Myocyte (in vitro differentiated cells): Measurements from ENCODE around the gene PHAF1. TPM values are rescaled to one million over a fixed set of nuclear protein-coding genes. Genes with fewer than 3 reads are reported as not detected.

ENCODE experiments used
- DNase-seq: peaks from one replicate; pipeline ENCODE4 v3.0.0-alpha.2; 2012; ENCODE audit warnings: low read depth
- total RNA-seq: library from RNA; depleted of rRNA; stranded (reverse); fragments of >200 nt; gene quantifications from 2 replicates; pipeline ENCODE4 v1.2.3, GENCODE V29; 2014

PHAF1 gene
- total RNA-seq, 1 donor from 2014 or later = 30.7 TPM

- no peak for DNase-seq
Observed at GRCh38 chr16:67192781-67193361, 83.1 kb downstream of the PHAF1 start.

DNA sequence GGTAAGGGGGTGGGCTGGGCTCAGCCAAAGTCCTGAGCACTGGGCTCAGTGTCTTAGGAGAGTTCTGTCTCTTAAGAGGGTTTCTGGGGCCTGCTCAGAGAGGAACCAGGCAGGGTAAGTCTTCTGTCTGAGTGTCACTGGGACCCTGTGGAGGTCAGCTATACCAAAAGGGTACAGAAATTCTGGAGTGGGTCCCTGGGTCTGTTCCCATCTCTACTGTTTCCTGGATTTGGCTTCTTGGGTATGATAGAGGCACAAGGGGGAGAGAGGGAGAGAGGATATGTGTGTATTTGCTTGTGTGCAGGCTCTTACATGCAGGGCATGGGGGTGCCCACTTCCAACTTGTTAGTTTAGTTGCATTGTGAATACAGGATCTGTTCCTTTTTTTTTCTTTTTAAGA is 83.8 kb downstream of the PHAF1 start:
- DNase-seq = no peak

- no peak for DNase-seq
Observed at GRCh38 chr16:67194260-67194659, 84.5 kb downstream of the PHAF1 start.

DNA sequence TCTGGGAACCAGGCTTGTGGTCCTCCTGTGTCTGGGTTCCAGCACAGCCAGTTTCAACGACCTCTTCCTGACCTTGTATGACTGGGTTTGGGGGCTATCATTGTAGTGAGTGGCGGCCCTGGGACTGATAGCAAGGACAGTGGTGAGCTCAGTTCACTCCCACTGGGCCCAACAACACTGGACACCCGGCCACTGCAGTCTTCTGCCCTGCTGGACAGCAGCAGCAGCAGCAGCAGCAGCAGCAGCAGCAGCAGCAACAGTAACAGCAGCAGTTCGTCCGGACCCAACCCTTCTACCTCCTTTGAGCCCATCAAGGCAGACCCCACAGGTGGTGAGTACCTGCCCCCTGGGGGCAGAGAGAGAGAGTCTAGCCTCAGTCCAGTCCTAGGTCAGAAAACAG is 85.9 kb downstream of the PHAF1 start:
- no peak for DNase-seq

DNA sequence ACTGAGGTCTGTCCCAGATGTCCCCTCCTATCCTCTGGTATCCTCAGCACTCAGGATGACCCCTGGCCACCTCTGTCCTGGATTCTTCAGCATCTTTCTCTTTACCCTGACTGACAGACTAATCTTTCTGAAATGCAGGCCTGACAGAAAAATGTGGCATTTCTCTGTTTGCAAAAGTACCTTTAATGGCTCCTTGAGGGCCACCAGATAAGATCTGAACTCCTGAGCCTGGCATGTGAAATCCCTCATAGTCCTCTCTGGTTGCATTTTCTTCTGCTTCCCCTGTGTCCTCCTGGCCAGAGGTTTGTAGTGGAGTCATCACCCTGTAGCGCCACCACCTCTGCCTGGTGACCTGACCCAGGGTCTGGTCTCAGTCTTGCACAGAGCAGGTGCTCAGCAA is 87.1 kb downstream of the PHAF1 start:
- no peak for DNase-seq

DNA sequence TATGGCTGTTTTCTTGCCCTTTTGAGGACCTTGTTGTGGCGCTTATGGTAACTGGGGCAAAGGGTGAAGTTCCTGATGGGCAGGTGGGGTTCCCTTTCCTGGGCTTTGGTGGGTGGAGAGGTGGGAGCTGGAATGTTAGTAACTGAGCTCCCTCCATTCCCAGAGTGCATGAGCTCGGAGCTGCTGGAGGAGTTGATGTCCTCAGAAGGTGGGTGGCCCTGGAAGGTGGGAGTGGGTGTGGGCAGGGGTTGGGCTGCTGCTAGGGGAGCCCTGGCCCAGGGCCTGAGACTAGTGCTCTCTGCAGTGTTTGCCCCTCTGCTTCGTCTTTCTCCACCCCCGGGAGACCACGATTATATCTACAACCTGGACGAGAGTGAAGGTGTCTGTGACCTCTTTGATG is 88.0 kb downstream of the PHAF1 start:
- DNase-seq = no peak

Other genes starting within 250 kb of the PHAF1 start
- gene PDP2, start 229.4 kb upstream of the PHAF1 start, total RNA-seq = 3.5 and 4.6 TPM in 2 replicates
- 1.1 TPM in 1 of 2 replicates, not detected in the other for gene CDH16, start 191.1 kb upstream of the PHAF1 start, total RNA-seq
- 26.3 and 60.5 TPM in 2 replicates for gene RRAD, start 184.4 kb upstream of the PHAF1 start, total RNA-seq
- 168 and 235 TPM in 2 replicates for gene CIAO2B, start 175.5 kb upstream of the PHAF1 start, total RNA-seq
- 70.7 and 81.0 TPM in 2 replicates for gene CES2, start 174.4 kb upstream of the PHAF1 start, total RNA-seq
- gene CES3, start 148.7 kb upstream of the PHAF1 start, total RNA-seq = 1.7 and 1.9 TPM in 2 replicates
- gene CES4A, start 121.4 kb upstream of the PHAF1 start, total RNA-seq = 0.10 and 0.19 TPM in 2 replicates
- 54.1 and 75.1 TPM in 2 replicates for gene CBFB, start 80.8 kb upstream of the PHAF1 start, total RNA-seq
- gene B3GNT9, start 41.1 kb downstream of the PHAF1 start, total RNA-seq = 56.1 and 57.4 TPM in 2 replicates
- gene TRADD, start 50.0 kb downstream of the PHAF1 start, total RNA-seq = 19.1 and 21.0 TPM in 2 replicates
- gene FBXL8, start 50.0 kb downstream of the PHAF1 start, total RNA-seq = 39.3 and 46.4 TPM in 2 replicates
- gene HSF4, start 54.8 kb downstream of the PHAF1 start, total RNA-seq = 20.9 and 29.3 TPM in 2 replicates
- gene NOL3, start 60.6 kb downstream of the PHAF1 start, total RNA-seq = 70.9 and 86.5 TPM in 2 replicates
- gene MATCAP1, start 74.0 kb downstream of the PHAF1 start, total RNA-seq = 27.2 and 28.6 TPM in 2 replicates
- 0.99 and 2.1 TPM in 2 replicates for gene EXOC3L1, start 80.2 kb downstream of the PHAF1 start, total RNA-seq
- gene E2F4, start 82.2 kb downstream of the PHAF1 start, total RNA-seq = 75.8 and 93.9 TPM in 2 replicates
- 0.56 and 0.99 TPM in 2 replicates for gene ELMO3, start 89.2 kb downstream of the PHAF1 start, total RNA-seq
- gene TMEM208, start 117.2 kb downstream of the PHAF1 start, total RNA-seq = 31.6 and 32.8 TPM in 2 replicates
- gene FHOD1, start 137.5 kb downstream of the PHAF1 start, total RNA-seq = 9.6 and 28.5 TPM in 2 replicates
- gene SLC9A5, start 139.0 kb downstream of the PHAF1 start, total RNA-seq = 0.94 and 1.2 TPM in 2 replicates
- gene PLEKHG4, start 169.6 kb downstream of the PHAF1 start, total RNA-seq = 0.32 and 0.42 TPM in 2 replicates
- not detected in 2 replicates for gene KCTD19, start 216.8 kb downstream of the PHAF1 start, total RNA-seq
- not detected in 2 replicates for gene LRRC36, start 216.9 kb downstream of the PHAF1 start, total RNA-seq